ENCODE data around the gene NR3C2. TPM values are rescaled to one million over a fixed set of nuclear protein-coding genes. Genes with fewer than 3 reads are reported as not detected.

Gene NR3C2
- total and polyA plus RNA-seq, 2 experiments from 2014 or later, result 1.2 to 3.0 TPM

DNA sequence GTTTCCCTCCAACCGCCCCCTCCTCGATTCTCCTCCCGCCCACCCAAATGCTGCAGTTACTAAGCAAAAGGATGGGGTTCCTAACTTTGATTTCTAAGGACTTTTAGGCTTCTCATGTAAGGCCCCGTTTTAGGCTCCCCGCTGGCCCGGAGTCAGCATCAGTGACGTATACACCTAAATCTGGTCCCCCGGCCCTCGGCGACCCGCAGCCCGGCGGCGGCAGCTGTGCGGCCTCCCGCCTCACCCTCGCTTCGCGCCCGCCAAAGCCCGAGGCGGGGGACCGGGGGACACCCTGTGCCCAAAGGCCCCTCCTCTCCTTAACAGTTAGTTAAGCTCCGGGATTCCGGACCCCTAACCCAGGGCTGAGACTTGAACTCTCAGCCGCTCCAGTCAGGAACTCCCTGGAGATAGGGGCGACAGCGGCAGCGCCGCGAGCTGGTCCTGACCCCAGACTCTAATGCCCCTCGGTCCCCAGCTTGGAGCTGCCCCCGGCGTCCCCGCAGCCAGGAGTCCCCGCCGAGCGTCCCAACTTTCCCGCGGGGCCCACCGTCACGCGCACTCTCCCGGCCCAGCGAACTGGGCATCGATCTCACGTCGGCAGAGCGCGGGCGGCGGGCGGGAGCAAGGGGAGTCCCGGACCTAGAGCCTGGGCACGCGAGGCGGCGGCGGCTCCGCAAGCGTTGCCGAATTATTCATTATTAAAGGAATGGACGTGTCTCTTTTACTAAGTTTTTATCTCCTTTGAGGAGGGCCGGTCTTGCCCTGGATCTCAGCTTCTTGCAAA lies 1.5 kb upstream of the NR3C2 start:
- peaks cover 56% of the 10 kb centered on the region for H3K27me3 ChIP-seq (ENCODE audit: insufficient read depth)
- ATAC-seq, result no peak
- no peaks in the 10 kb centered on the region for H4K20me1 ChIP-seq (replicated peaks; ENCODE audit: insufficient read depth)
- H3F3A ChIP-seq (replicated peaks; ENCODE audit: low read depth), result no peaks in the 10 kb centered on the region
- H3K9me2 ChIP-seq (ENCODE audit: insufficient read depth), result no peaks in the 10 kb centered on the region
- no peaks in the 10 kb centered on the region for H3K36me3 ChIP-seq (ENCODE audit: insufficient read depth)
- H3K4me1 ChIP-seq (ENCODE audit: insufficient read depth), result peaks cover 35% of the 10 kb centered on the region
- H3K27me3 Mint-ChIP-seq (ENCODE audit: insufficient read depth, low read depth, poor library complexity), result peaks cover 46% of the 10 kb centered on the region
- peak overlapping the region; percentile 72 for H2AFZ ChIP-seq
- peaks cover 24% of the 10 kb centered on the region for H3K4me1 Mint-ChIP-seq
- TF ChIP-seq EZH2 (IDR thresholded peaks at IDR 0.05; ENCODE audit: low read depth, unreplicated experiment) (peak; percentile 25), CREB1 (CRISPR knock-in tag; IDR thresholded peaks at IDR 0.05; ENCODE audit: low read depth) (peak; percentile 46; the same call in 1 of the 2 replicates), EZH2phosphoT487 (IDR thresholded peaks at IDR 0.05; ENCODE audit: unreplicated experiment) (peak; percentile 26)
- TF ChIP-seq, protein P1, sequence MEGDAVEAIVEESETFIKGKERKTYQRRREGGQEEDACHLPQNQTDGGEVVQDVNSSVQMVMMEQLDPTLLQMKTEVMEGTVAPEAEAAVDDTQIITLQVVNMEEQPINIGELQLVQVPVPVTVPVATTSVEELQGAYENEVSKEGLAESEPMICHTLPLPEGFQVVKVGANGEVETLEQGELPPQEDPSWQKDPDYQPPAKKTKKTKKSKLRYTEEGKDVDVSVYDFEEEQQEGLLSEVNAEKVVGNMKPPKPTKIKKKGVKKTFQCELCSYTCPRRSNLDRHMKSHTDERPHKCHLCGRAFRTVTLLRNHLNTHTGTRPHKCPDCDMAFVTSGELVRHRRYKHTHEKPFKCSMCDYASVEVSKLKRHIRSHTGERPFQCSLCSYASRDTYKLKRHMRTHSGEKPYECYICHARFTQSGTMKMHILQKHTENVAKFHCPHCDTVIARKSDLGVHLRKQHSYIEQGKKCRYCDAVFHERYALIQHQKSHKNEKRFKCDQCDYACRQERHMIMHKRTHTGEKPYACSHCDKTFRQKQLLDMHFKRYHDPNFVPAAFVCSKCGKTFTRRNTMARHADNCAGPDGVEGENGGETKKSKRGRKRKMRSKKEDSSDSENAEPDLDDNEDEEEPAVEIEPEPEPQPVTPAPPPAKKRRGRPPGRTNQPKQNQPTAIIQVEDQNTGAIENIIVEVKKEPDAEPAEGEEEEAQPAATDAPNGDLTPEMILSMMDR (conservative IDR thresholded peaks at IDR 0.05; ENCODE audit: low read depth in 2 of 2), result no peak
- H3K9me3 Mint-ChIP-seq, result no peaks in the 10 kb centered on the region
- peak overlapping the region; percentile 96 for H3K4me3 Mint-ChIP-seq
- H3K36me3 Mint-ChIP-seq (ENCODE audit: low read depth), result no peaks in the 10 kb centered on the region
- DNase-seq (ENCODE audit: low spot score), result peak; percentile 28
- H3K27ac ChIP-seq (ENCODE audit: low read depth), result no peak overlapping the region
- no peak overlapping the region for H3K27ac Mint-ChIP-seq
- H3K79me2 ChIP-seq (replicated peaks; ENCODE audit: insufficient read depth), result 0 out of 2 replicates have a peak, but pooled peaks cover 3% of the 10 kb centered on the region
- H3K4me2 ChIP-seq, result peak overlapping the region; percentile 94
- H3K4me3 ChIP-seq, result peak overlapping the region; percentile 67

GRCh38 chr4:148442832-148443511 lies 758 bp upstream of the NR3C2 start:
- no peak overlapping the region for H3K27ac ChIP-seq (ENCODE audit: low read depth)
- H3K4me1 Mint-ChIP-seq, result peaks cover 24% of the 10 kb centered on the region
- no peak overlapping the region for H3K27ac Mint-ChIP-seq
- H3K79me2 ChIP-seq (replicated peaks; ENCODE audit: insufficient read depth), result 0 out of 2 replicates have a peak, but pooled peaks cover 3% of the 10 kb centered on the region
- H3F3A ChIP-seq (replicated peaks; ENCODE audit: low read depth), result no peaks in the 10 kb centered on the region
- H3K27me3 ChIP-seq (ENCODE audit: insufficient read depth), result peaks cover 56% of the 10 kb centered on the region
- no peaks in the 10 kb centered on the region for H4K20me1 ChIP-seq (replicated peaks; ENCODE audit: insufficient read depth)
- peak overlapping the region; percentile 90 for H2AFZ ChIP-seq
- H3K36me3 ChIP-seq (ENCODE audit: insufficient read depth), result no peaks in the 10 kb centered on the region
- H3K4me3 Mint-ChIP-seq, result peak overlapping the region; percentile 96
- TF ChIP-seq ETS1 (IDR thresholded peaks at IDR 0.05), result no peak
- TF ChIP-seq EZH2 (IDR thresholded peaks at IDR 0.05; ENCODE audit: low read depth, unreplicated experiment), result peak; percentile 3
- peak; percentile 40 for TF ChIP-seq EZH2phosphoT487 (IDR thresholded peaks at IDR 0.05; ENCODE audit: unreplicated experiment)
- TF ChIP-seq, protein P1 (conservative IDR thresholded peaks at IDR 0.05; ENCODE audit: low read depth in 2 of 2), result no peak
- no peak for TF ChIP-seq POLR2AphosphoS5 (IDR thresholded peaks at IDR 0.05; ENCODE audit: low read depth)
- ATAC-seq (no peak), DNase-seq (ENCODE audit: low spot score) (no peak)
- H3K4me2 ChIP-seq, result peak overlapping the region; percentile 94
- H3K27me3 Mint-ChIP-seq (ENCODE audit: insufficient read depth, low read depth, poor library complexity), result peaks cover 46% of the 10 kb centered on the region
- no peaks in the 10 kb centered on the region for H3K9me2 ChIP-seq (ENCODE audit: insufficient read depth)
- H3K4me3 ChIP-seq, result peak overlapping the region; percentile 67
- no peaks in the 10 kb centered on the region for H3K9me3 Mint-ChIP-seq
- H3K4me1 ChIP-seq (ENCODE audit: insufficient read depth), result peaks cover 40% of the 10 kb centered on the region
- H3K36me3 Mint-ChIP-seq (ENCODE audit: low read depth), result no peaks in the 10 kb centered on the region
